Panc1 (cell line): ENCODE measurements around the gene HES2. TPM values are rescaled to one million over a fixed set of nuclear protein-coding genes. Genes with fewer than 3 reads are reported as not detected.

Source experiments
- ATAC-seq: fragments of 200-7000 bp; cut with Tn5 transposase; 2 replicates; pipeline ENCODE4 v1.9.1; 2020; ENCODE audit warnings: mild to moderate bottlenecking, moderate library complexity
- BruUV-seq: library from RNA; stranded (reverse); fragments of 400-500 nt; replicated peaks from 2 replicates; lab custom pipeline; 2021; lab: Mats Ljungman, UMichigan
- CTCF ChIA-PET: fragments of 300-600 bp; sonication (Branson Sonifier 250); formaldehyde crosslinking; loops from one replicate; lab custom pipeline; 2022; ENCODE audit warnings: antibody characterized with exemption; lab: Charles Lee
- POLR2A ChIA-PET: fragments of 300-600 bp; sonication (Branson Sonifier 250); formaldehyde crosslinking; loops from one replicate; lab custom pipeline; 2022; ENCODE audit warnings: antibody characterized with exemption; lab: Charles Lee
- DNase-seq: peaks from one replicate; pipeline ENCODE4 v3.0.0-alpha.2; 2010; ENCODE audit warnings: low read depth, low spot score
- H3K27ac ChIP-seq: 2 replicates; pipeline ENCODE4 v1.5.1; 2011; ENCODE audit warnings: mild to moderate bottlenecking, low read length, inconsistent platforms
- H3K27me3 ChIP-seq: fragments of 200-500 bp; sonication (Bioruptor generic); 2 replicates; pipeline ENCODE4 v1.6.0; 2014; ENCODE audit warnings: low read length, inconsistent platforms; ENCODE audit not compliant: control insufficient read depth, insufficient read depth
- H3K36me3 ChIP-seq: fragments of 200-500 bp; sonication (Bioruptor generic); 2 replicates; pipeline ENCODE4 v1.5.1; 2014; ENCODE audit warnings: inconsistent platforms, mild to moderate bottlenecking, low read length, moderate library complexity; ENCODE audit not compliant: control insufficient read depth, insufficient read depth
- H3K4me1 ChIP-seq: 2 replicates; pipeline ENCODE4 v1.5.1; 2011; ENCODE audit warnings: inconsistent platforms, mild to moderate bottlenecking, low read length, moderate library complexity; ENCODE audit not compliant: control insufficient read depth, insufficient read depth
- H3K4me3 ChIP-seq, 2 experiments: 2 replicates each; pipeline ENCODE4 v1.5.1; 2011 to 2012; ENCODE audit warnings: low read depth in 2 of 2, low read length in 2 of 2, mild to moderate bottlenecking in 2 of 2, inconsistent platforms in 1 of 2, moderate library complexity in 1 of 2
- H3K9me3 ChIP-seq: fragments of 200-500 bp; sonication (Bioruptor generic); 2 replicates; pipeline ENCODE4 v1.5.1; 2014; ENCODE audit warnings: low read depth, mild to moderate bottlenecking, inconsistent platforms, low read length, moderate library complexity; ENCODE audit not compliant: control insufficient read depth, insufficient read depth
- CTCF ChIP-seq: fragments of 450-650 bp; IDR thresholded peaks from 2 replicates; pipeline ENCODE4 v1.5.1; 2017; ENCODE audit warnings: mild to moderate bottlenecking
- POLR2AphosphoS5 ChIP-seq: IDR thresholded peaks from 2 replicates; pipeline ENCODE4 v1.6.1; 2012; ENCODE audit warnings: mild to moderate bottlenecking, low read depth, low read length, moderate library complexity
- SIN3A ChIP-seq: IDR thresholded peaks from 2 replicates; pipeline ENCODE4 v1.6.1; 2012; ENCODE audit warnings: low read depth, mild to moderate bottlenecking, low read length, moderate library complexity, borderline replicate concordance; ENCODE audit not compliant: insufficient read depth
- TCF7L2 ChIP-seq: IDR thresholded peaks from 2 replicates; pipeline ENCODE4 v1.6.1; 2011; ENCODE audit warnings: mild to moderate bottlenecking, low read depth, low read length, inconsistent platforms
- in situ Hi-C: cut with HindIII; loops from 2 replicates; pipeline ENCODE4 v1.10.0; 2016; ENCODE audit warnings: low sequenced_read_pairs, low pct_unique_long_range_greater_than_20kb
- intact Hi-C: fragments of 100-400 bp; cut with micrococcal nuclease; formaldehyde crosslinking; loops from one replicate; pipeline ENCODE4 v1.10.0; 2022; ENCODE audit not compliant: unreplicated experiment
- total RNA-seq: library from RNA; stranded (reverse); gene quantifications from one replicate; pipeline ENCODE4 v1.2.1, GENCODE V29; 2021; ENCODE audit not compliant: unreplicated experiment
- TF ChIP-seq, protein P1 (sequence below), 2 experiments: IDR thresholded peaks; 2 replicates each; pipeline ENCODE4 v1.6.1; 2011 to 2012; ENCODE audit warnings: low read depth in 2 of 2, control low read depth in 1 of 2, low read length in 1 of 2, mild to moderate bottlenecking in 1 of 2, moderate library complexity in 1 of 2; ENCODE audit not compliant: insufficient read depth in 1 of 2

HES2 gene
- total RNA-seq, 1 experiment from 2014 or later: 11.1 TPM

DNA sequence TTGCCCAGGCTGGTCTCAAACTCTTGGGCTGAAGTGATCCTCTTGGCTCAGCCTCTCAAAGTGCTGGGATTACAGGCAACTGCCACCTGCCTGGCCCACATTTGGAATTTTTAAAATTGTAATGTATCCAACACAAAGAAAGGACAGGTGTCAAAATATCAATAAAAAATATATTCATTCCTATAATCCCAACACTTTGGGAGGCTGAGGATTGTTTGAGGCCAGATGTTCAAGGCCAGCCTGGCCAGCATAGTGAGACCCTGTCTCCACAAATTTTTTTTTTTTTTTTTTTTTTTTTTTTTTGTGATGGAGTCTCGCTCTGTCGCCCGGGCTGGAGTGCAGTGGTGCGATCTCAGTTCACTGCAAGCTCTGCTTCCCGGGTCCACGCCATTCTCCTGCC lies 10.0 kb downstream of the HES2 start:
- ATAC-seq (no peak), DNase-seq (no peak)
- H3K27ac ChIP-seq: no peak overlapping the region
- CTCF ChIA-PET: interaction anchor here (0.7 to 1.7 kb wide), 2 partner anchors 14 to 112 kb away, joined by 4 to 5 read pairs; no protein-coding TSS in a partner anchor
- TF ChIP-seq POLR2AphosphoS5: no peak
- TF ChIP-seq CTCF: no peak
- TF ChIP-seq TCF7L2: no peak
- no peak for TF ChIP-seq SIN3A
- TF ChIP-seq, protein P1, sequence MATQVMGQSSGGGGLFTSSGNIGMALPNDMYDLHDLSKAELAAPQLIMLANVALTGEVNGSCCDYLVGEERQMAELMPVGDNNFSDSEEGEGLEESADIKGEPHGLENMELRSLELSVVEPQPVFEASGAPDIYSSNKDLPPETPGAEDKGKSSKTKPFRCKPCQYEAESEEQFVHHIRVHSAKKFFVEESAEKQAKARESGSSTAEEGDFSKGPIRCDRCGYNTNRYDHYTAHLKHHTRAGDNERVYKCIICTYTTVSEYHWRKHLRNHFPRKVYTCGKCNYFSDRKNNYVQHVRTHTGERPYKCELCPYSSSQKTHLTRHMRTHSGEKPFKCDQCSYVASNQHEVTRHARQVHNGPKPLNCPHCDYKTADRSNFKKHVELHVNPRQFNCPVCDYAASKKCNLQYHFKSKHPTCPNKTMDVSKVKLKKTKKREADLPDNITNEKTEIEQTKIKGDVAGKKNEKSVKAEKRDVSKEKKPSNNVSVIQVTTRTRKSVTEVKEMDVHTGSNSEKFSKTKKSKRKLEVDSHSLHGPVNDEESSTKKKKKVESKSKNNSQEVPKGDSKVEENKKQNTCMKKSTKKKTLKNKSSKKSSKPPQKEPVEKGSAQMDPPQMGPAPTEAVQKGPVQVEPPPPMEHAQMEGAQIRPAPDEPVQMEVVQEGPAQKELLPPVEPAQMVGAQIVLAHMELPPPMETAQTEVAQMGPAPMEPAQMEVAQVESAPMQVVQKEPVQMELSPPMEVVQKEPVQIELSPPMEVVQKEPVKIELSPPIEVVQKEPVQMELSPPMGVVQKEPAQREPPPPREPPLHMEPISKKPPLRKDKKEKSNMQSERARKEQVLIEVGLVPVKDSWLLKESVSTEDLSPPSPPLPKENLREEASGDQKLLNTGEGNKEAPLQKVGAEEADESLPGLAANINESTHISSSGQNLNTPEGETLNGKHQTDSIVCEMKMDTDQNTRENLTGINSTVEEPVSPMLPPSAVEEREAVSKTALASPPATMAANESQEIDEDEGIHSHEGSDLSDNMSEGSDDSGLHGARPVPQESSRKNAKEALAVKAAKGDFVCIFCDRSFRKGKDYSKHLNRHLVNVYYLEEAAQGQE (IDR thresholded peaks at IDR 0.05; ENCODE audit: insufficient read depth in 1 of 2, low read depth in 2 of 2, low read length in 1 of 2): no peak
- peaks cover 10% of the 10 kb centered on the region for H3K4me1 ChIP-seq
- intact Hi-C loops: loop anchor here (5.0 kb wide), 1 partner anchor 162 kb away; no protein-coding TSS in a partner anchor
- no peak overlapping the region for H3K4me3 ChIP-seq
- H3K36me3 ChIP-seq: no peaks in the 10 kb centered on the region
- in situ Hi-C loops: no loop called here
- no peaks in the 10 kb centered on the region for H3K9me3 ChIP-seq
- no peaks in the 10 kb centered on the region for H3K27me3 ChIP-seq
- BruUV-seq: no TSS peak
- POLR2A ChIA-PET: no interaction called here

DNA sequence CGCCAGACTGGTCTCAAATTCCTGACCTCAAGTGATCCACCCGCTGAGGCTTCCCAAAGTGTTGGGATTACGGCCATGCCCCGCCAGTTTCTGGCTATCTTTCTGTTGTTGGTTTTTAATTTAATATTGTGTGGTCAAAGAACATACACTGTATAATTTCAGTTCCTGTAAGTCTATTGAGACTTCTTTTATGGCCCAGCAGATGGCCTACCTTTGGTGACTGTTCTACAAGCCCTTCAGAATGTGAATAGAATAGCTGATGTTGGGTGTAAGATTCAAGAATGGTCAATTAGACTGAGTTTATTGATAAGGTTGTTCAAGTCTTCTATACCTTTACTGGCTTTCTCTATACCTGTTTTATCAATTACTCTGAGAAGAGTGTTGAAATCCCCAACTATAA lies 10.7 kb downstream of the HES2 start:
- H3K4me1 ChIP-seq: peaks cover 5% of the 10 kb centered on the region; the same call in 1 of the 2 replicates
- DNase-seq: no peak
- H3K9me3 ChIP-seq: no peaks in the 10 kb centered on the region
- ChIA-PET CTCF (interaction anchor here (0.6 to 1.7 kb wide), 2 partner anchors 14 to 27 kb away, joined by 4 to 5 read pairs; no protein-coding TSS in a partner anchor), POLR2A (no interaction called here)
- no peaks in the 10 kb centered on the region for H3K27me3 ChIP-seq
- in situ Hi-C loops: no loop called here
- H3K36me3 ChIP-seq: no peaks in the 10 kb centered on the region
- TF ChIP-seq CTCF: peak; percentile 15; the same call in 1 of the 2 replicates
- no peak for TF ChIP-seq POLR2AphosphoS5
- no peak for TF ChIP-seq TCF7L2
- no peak for ATAC-seq
- no TSS peak for BruUV-seq
- intact Hi-C loops: no loop called here
- no peak overlapping the region for H3K4me3 ChIP-seq
- no peak overlapping the region for H3K27ac ChIP-seq
